ENCODE measurements around the gene SLC44A3.
A peak's percentile ranks its signal among the peaks of the same experiment; 100 is the strongest.
"Not testable (repeated sequence)": the region's sequence is repeated elsewhere in the genome, so short reads cannot be mapped to it uniquely, and the experiment has no call there.

The SLC44A3 gene

DNA sequence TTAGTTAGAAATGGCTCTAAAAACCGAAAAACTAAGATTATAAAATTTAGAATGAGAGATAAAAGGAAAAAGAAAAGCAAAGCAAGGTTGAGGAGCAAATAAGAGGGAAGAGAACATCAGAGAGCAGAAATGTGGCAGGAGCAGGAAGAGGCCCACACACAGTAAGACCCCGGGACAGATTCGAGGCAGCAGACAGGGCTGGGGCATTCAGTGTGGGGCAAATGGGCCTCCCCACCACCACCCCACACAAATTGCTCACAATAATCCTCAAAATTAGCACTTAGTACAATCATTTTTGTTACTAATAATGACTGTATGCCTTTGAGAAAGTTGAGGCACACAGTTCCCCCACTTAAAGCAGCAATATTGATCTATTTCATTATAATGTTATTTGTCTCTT, 17.1 kb upstream of the SLC44A3 start:
- no peak for DNase-seq (ENCODE audit: low spot score)

DNA sequence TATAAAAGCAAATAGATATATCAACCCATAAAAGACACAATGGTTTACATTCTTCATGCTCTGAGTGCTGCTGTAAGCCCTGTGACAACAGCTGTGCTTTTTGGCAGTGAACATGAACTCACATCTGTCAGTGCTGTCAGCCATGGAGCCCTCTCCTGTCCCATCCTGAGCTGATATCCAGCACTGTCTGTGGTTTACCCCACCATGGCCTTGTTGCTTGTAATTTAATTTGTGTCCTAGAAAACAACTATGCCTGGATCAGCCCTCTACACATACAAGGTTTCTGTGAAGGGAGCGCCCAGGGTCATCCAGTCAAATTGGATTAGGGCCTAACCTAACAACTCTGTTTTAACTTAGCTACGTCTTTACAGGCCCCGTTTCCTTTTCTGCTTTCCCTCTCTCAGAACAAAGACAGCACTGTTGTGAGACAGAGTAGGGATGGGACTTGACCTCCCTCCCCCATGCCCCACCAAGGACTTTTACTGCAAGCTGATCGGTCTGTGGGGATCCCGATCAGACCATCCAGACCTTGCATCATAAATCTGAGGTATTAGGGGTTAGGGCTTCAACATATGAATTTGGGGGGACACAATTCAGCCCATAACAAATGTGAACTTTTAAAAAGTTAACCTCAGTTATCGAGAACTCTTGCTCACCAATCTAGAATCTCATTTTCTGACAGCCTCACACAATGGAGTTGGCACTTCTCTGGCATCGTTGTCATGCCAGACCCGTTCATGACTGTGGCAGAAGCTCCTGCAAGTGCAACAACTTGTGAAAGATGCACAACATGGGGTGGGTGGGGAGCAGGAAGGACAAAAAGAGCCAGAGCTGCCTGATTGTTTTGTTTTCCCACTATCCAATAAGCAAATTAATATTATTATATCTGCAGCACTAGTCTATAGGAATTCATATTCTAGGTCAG, 16.4 kb upstream of the SLC44A3 start:
- no peak for DNase-seq (ENCODE audit: low spot score)

DNA sequence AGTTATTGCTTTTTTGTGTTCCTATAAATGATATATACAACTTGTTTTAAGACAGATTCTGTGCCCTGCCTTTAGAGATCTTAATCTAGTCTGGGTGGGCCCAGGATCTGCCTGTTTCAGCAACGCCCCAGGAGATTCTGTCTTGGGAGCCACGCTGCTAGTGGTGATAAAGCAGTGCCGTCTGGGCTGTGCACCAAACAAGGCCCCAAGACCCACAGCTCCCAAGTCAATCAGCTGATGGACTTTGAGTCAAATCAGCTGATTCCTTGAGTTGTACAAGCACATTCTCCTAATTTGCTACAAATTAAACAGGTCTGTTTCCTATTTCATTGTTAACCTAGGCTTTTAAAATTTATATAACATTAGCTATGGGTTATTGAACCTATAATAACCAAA, 15.7 kb upstream of the SLC44A3 start:
- no peak for DNase-seq (ENCODE audit: low spot score)

DNA sequence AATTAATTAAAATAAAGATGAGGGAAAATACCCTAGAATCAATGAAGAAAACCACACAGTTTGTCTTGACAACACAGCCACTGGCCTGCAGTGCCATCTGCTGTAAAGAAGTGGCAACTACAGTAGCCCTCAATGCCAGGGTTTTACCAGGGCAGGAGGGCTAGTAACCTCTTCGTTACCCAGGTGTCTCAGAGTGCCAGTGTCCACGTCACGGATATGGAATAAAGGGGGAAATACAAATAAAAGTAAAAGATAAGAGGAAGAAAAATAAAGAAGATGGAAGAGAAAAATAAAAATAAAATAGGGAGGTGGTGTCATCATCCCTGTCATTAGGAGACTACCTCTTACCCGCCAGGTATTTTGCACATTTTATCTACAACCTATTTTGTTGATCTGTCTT, 14.2 kb upstream of the SLC44A3 start:
- DNase-seq (ENCODE audit: low spot score), result no peak

DNA sequence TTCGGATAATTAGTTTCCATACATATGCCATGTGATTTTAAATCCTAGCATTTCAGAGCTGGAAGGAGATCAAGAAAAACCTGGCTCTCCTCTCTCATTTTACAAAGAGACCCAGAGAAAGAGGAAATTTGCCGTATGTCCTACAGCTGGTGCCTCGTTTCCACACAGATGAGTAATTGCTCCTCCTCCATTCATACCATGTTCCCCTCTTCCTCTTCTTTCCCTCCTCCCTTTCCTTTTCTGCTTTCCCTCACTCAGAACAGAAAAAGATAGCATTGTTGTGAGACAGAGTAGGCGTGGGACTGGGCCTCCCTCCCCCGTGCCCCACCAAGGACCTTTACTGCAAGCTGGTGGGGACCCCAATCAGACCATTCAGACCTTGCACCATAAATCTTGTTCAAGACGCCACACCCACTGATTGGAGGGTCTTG, 13.7 kb upstream of the SLC44A3 start:
- no peak for DNase-seq (ENCODE audit: low spot score)

DNA sequence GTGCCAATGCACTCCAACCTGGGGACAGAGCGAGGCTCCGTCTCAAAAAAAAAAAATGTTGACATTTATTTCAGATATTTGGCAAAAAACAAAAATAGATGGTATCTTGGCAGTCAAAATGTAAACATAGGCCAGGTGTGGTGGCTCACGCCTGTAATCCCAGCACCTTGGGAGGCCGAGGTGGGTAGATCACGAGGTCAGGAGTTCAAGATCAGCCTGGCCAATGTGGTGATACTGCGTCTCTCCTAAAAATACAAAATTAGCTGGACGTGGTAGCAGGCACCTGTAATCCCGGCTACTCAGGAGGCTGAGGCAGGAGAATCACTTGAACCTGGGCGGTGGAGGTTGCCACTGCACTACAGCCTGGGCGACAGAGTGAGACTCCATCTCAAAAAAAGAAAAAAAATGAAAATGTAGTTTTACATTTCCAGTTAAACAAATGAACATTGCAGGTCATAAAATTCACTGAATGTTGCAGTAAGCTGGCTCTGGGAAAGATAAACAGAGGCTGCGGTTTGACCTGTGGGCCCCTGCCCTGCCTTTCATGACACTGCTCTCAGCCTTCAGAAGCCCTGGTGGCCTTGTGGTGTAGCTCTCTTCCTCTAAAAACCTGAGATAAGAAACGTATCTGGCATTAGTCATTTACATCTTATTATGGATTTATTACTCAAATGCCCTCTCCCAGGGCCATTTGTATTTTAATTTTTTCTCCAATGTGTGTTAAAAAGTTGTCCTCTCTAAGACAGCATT, 12.2 kb upstream of the SLC44A3 start:
- DNase-seq (ENCODE audit: low spot score), result no peak

DNA sequence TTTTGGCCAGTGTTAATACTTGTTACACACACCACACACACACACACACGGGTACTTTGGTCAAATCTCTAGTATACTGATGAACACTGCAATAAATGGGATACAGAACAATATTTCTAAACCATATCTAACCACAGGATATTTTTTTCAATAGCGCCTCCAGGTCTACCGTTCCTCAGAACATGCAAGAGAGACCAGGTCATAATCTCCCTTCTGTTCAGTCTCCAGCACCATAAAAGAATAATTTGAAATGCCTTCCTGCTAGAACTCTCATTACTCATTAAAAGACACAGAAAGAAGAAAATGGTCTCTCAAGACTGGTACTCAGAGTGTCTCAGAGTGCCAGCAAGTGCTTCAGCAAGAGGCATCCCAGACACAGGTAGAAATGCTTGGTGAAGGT, 11.5 kb upstream of the SLC44A3 start:
- DNase-seq (ENCODE audit: low spot score), result no peak

DNA sequence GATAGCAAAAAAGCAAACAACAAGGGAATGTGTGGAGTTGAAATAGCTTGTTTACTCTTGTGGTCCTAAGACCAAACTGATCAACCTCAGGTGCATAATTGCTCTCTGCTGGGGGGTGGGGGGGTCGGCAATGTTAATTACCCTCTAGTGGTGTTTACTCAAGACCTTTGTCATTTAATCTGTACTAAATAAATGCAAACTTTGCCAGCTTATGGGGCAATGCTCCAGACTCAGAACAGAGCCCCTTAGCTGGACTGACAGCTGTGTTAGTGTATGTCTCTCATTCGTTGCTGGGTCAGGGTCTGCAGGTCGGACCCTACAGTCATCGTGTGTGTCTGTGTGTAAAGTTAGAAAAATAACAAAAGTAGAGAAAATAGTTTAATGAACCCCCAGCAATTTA, 7.2 kb upstream of the SLC44A3 start:
- DNase-seq (ENCODE audit: low spot score), result no peak

DNA sequence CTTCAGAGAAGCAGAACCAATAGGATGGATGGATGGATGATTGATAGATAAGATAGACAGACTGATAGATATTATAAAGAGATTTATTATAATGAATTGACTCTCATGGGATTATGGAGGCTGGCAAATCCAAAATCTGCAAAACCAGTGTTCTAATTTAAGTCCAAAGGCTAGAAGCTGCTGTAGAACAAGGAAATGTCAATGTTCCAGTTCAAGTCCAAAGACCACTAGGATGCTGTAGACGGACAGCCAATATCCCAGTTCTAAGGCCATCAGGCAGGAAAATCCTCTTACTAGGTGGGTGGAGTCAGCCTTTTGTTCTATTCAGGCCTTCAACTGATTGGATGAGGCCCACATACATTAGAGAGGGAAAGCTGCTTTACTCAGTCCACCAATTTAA, 4.1 kb upstream of the SLC44A3 start:
- no peak for DNase-seq (ENCODE audit: low spot score)

DNA sequence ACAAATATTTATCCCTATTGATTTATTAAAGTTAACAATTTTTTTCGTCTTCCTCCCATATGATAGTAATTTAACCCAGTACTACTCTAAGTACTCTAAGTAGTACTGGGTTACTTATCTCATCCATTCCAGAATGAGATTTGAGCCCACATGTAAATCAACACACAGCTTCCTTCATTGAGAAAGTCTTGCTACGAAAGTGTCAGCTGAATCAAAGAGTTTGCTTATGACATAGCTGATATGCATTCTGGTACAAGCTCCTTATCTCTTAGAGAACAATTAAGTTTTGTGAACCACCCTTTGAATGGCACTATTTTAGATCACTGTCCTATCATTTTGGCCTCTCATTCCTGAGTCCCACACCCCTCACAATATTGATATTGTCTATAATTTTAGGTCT, 2.4 kb upstream of the SLC44A3 start:
- no peak for DNase-seq (ENCODE audit: low spot score)

DNA sequence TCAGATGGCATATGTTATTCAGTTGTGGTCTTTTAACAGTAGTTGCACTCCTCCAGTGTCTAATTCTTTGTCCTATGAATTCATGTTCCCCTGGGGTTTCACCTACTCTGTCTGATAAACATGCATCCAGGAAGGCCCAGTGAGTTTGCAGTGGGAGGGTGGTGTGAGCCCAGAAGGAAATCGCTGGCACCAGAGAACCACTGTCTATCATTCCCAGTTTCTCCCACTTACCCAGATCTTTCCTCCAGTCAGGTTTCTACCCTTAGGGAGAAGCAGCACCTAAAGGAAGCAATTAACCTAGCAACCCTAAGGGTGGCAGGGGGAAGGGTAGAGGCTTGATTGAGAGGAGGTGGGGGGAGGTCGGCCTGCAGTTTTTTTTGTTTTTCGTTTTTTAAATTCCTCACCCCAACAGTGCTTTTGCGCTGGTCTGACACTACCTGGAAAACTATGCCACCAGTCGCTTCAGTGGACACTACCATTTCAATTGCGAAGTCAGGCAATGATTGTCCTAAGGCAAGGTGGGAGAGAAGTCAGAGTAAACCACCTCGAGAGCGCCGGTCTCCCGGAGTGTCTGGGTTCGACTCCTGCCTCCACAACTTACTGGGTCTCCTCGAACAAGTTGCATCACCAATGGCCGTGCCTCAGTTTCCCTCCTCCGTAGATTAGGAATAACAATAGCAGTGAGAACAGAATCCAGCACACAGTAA, 766 bp upstream of the SLC44A3 start:
- no peak for DNase-seq (ENCODE audit: low spot score)

DNA sequence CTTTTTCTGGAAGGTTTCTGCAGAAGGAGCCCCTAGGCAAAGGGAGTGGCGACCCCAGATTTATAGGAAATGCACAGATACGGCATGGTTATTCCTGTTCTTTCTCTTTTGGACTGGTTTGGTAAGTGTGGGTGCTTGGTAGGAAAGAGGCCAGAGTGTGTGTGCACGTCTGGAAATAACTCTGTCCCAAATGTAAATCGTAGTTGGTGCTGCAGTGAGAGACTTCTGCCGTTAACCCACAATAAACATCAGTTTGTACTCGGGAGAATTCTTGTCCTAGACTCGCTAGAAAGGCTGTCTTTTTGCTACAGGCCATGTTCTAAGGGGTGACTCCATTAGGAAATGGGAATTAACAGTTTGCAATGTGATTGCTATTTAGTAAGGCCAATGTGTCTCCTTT, 779 bp downstream of the SLC44A3 start:
- DNase-seq (ENCODE audit: low spot score), result no peak

DNA sequence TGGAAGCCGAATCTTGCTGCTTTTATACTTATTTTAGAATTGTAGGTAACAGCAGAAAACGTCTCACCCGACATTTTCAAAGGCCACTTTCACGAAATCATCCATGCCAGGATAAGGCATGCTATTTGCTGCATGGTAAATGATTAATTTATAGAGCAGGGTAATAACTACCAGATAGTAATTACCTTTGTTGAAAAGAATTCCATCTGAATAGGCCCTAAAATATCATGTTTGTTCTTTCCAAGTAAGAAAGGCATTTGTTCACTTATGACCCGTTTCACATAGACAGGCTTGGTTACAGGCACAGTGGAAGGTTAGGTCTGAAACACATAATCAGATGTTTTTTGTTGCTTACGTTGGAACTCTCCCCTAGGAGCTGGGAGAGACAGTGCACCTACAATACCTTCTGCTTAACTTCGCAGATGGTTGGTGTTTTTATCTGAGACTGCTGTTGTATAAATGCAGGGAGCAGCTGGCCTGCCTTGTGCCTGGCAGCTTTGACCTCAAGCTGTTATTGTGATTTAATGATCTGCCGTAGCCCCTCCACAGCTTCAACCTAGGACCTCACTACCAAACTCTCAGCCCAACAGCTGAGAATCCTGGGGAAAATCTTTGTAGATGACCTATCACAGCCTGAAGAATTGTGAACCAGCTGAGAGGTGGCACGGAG, 1.6 kb downstream of the SLC44A3 start:
- DNase-seq (ENCODE audit: low spot score), result peak; percentile 25

DNA sequence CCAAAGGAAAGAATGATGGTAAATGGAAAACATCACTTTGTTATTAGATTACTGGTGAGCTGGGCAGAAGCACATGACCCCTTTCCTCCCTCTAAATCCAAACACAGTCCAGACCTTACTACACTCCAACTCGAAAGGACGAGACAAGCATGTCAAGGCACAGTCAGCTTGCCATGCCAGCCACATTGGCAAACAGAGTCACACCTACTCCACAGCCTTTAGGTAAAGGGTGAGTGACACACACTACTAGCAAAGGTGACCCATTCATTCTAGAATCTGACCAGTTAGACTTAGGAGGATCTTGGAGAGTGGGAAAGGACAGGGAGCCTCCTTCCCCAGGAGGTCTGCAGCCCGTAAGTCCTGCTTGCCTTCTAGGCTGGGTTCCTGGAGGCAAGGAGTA, 3.0 kb downstream of the SLC44A3 start:
- no peak for DNase-seq (ENCODE audit: low spot score)

DNA sequence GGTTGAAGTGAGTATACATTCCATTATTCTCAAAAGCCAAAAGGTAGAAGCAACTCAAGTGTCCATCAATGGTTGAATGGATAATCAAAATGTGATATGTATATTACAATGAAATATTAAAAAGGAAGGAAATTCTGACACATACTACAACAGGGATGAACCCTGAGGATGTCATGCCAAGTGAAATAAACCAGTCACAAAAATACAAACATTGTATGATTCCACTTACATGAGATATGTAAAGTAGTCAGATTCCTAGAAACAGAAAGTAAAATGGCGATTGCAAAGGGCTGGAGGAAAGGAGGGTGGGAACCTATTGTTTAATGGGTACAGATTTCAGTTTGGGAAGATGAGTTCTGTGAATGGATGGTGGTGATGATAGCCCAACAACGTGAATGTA, 5.8 kb downstream of the SLC44A3 start:
- DNase-seq (ENCODE audit: low spot score), result no peak

DNA sequence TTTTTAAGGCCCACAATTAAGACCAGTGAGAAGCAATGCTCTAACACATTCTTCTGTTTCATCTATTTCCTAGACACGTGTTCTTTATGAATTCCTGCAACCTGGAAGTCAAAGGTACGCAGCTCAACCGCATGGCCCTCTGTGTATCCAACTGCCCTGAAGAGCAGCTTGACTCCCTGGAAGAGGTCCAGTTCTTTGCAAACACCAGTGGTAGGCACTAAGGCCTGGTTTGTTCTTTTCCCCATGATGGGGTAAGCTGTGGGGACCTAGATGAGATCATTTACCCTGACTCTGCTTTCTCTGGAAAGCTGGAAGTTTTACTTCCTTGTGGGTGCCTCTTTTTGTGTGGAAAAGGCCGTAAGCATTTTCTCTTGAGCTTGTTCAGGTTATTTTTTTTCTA, 7.3 kb downstream of the SLC44A3 start:
- DNase-seq (ENCODE audit: low spot score), result no peak

DNA sequence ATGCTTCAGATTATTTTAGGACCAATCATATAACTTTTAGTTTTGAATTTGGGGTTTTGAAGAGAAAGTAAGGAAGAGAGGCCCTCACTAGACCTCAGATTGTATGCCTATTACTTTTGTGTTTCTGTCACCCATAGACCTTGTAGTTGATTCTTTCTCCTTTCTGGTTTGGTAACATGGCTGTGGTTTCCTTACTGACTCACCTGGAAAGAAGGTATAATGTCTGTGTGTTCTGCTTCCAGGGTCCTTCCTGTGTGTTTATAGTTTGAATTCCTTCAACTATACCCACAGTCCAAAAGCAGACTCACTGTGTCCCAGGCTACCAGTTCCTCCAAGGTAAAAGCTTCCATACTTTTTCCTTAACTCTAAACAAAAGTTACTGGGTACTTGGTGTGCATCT, 8.1 kb downstream of the SLC44A3 start:
- no peak for DNase-seq (ENCODE audit: low spot score)

DNA sequence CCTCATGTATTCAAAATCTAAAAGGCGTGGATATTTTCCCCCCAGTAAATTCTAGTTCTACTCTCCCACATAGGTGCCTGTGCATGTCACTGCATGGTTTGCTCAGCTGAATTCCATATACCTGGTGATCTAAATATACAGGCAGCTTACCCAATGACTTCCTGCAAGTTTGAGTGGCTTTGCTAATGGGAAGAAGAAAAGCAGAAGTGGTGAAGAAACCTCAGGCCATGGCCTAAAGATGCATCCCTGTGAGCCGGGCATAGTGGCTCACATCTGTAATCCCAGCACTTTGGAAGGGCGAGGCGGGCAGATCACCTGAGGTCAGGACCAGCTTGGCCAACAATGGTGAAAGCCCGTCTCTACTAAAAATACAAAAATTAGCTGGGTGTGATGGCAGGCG, 11.5 kb downstream of the SLC44A3 start:
- no peak for DNase-seq (ENCODE audit: low spot score)

DNA sequence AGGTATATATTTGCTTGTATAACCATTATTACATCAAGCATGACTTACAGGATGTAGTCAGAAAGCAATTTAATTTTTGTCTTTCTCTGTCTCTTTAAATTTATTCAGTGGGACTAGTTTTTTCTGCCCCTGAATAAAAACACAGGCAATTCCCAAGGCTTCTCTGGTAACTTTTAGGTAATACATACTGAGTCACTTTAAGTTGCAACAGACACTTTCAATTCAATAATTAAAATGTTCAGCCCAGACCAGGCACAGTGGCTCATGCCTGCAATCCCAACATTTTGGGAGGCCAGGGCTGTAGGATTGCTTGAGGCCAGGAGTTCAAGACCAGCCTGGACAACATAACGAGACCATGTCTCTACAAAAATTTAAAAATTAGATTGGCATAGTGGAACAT, 12.3 kb downstream of the SLC44A3 start:
- DNase-seq (ENCODE audit: low spot score), result no peak

DNA sequence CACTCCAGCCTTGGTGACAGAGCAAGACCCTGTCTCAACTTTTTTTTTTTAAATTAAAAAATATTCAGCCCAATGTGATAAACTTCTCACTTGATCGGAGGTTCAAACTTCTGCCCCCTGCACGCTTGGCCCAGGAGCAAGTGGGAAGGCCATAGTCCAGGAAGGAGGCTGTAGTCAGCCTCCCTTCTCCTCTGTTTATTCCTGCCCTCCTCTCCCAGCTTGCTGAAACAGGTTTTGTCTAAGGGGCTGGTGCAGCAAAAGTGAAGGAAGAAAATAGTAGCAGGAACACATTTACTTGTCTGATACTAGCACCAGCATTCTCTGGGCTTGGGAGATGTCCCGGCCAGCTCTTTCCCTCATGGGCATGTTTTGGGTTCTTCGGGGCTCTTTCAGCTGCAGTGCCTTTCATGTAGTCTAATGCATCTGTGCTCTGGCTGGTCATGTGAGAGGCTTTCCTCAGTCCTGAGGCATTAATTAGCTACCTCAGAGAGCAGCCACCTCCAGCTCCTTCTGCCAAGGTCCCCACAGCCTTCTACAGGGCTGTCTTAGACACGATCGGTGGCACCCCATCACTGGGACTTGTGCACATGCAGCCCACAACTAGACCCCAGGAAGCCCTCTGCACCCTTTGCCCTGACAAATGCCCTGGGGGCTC, 12.9 kb downstream of the SLC44A3 start:
- no peak for DNase-seq (ENCODE audit: low spot score)

DNA sequence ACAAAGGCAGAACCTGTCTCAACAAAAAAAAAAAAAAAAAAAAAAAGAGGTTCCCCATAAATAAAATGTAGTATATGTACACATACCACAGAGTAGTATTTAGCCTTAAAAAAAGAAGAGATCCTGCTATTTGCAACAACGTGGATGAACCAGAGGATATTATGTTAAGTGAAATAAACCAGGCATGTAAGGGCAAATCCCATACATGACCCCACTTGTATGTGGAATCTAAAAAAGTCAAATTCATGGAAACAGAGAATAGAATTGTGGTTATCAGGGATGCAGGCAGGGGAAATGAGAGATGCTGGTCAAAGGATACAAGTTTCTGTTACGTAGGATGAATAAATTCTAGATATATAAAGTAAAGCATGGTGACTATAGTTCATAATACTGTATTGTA, 16.7 kb downstream of the SLC44A3 start:
- no peak for DNase-seq (ENCODE audit: low spot score)

DNA sequence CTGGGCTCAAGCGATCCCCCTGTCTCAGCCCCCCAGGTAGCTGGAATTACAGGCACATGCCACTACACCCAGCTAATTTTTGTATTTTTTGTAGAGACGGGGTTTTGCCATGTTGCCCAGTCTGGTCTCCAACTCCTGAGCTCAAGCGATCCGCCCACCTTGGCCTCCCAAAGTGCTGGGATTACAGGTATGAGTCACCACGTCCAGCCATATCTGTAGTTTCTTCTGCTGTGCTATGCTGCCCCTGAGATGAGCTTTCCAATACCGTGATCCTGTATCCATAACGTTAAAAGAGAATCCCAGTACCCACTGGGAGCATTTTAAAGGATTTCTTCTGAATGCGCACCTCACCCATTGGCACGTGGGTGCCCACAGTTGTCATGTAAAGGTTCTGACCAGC, 20.2 kb downstream of the SLC44A3 start:
- not testable (repeated sequence) for DNase-seq (ENCODE audit: low spot score)

All from HuH-7.5 (cell line).